Activated CD4-positive, alpha-beta memory T cell treated with anti-CD3 and anti-CD28 coated beads, Interleukin-2, amount 10 ng/mL, durations not matched to agents 7 days and 5 days (primary cell): ENCODE measurements around the gene RAD9B. TPM values are rescaled to one million over a fixed set of nuclear protein-coding genes. Genes with fewer than 3 reads are reported as not detected.

Experiments
- CTCF ChIA-PET: fragments of 350-600 bp; sonication (Branson Sonifier 250); formaldehyde crosslinking; loops from one replicate; lab custom pipeline; 2021; ENCODE audit warnings: antibody characterized with exemption, inconsistent platforms; lab: Charles Lee
- POLR2A ChIA-PET: fragments of 350-600 bp; sonication (Branson Sonifier 250); formaldehyde crosslinking; loops from one replicate; lab custom pipeline; 2021; ENCODE audit warnings: antibody characterized with exemption; lab: Charles Lee
- DNase-seq: peaks from one replicate; pipeline ENCODE4 v3.0.0-alpha.2; 2020
- H3K27ac Mint-ChIP-seq: one replicate; pipeline ENCODE4 v1.8.0; 2021; ENCODE audit warnings: mild to moderate bottlenecking, mixed read lengths
- H3K27me3 Mint-ChIP-seq: one replicate; pipeline ENCODE4 v1.8.0; 2021; ENCODE audit warnings: mixed read lengths
- H3K36me3 Mint-ChIP-seq: one replicate; pipeline ENCODE4 v1.8.0; 2021; ENCODE audit warnings: low read depth, mixed read lengths
- H3K4me1 Mint-ChIP-seq: one replicate; pipeline ENCODE4 v1.8.0; 2021; ENCODE audit warnings: mixed read lengths
- H3K4me3 Mint-ChIP-seq: one replicate; pipeline ENCODE4 v1.8.0; 2021; ENCODE audit warnings: mild to moderate bottlenecking, mixed read lengths
- H3K9me3 Mint-ChIP-seq: one replicate; pipeline ENCODE4 v1.8.0; 2021; ENCODE audit warnings: mixed read lengths
- total RNA-seq, 2 experiments: library from RNA; stranded (reverse); gene quantifications; one replicate each; pipeline ENCODE4 v1.2.3, GENCODE V29; 2021

Gene RAD9B
- total RNA-seq, 2 experiments from 2014 or later: 1.1 to 2.0 TPM

- no peak for DNase-seq
- Mint-ChIP-seq H3K27me3 (no peaks in the 10 kb centered on the region), H3K9me3 (no peaks in the 10 kb centered on the region), H3K4me1 (peaks cover 17% of the 10 kb centered on the region), H3K4me3 (no peak overlapping the region), H3K36me3 (peaks cover 35% of the 10 kb centered on the region), H3K27ac (no peak overlapping the region)
- POLR2A ChIA-PET: no interaction called here
- CTCF ChIA-PET: no interaction called here
These were observed 28.4 kb downstream of the RAD9B start for GRCh38 chr12:110530511-110530910.

- no peak overlapping the region for H3K4me3 Mint-ChIP-seq
- CTCF ChIA-PET: interaction anchor here (0.6 to 2.1 kb wide), 8 partner anchors 11 to 82 kb away, joined by 3 to 7 read pairs (median 4); partner anchors contain the start of genes ARPC3 and FAM216A
- no peak overlapping the region for H3K27ac Mint-ChIP-seq
- H3K9me3 Mint-ChIP-seq: no peaks in the 10 kb centered on the region
- peaks cover 17% of the 10 kb centered on the region for H3K4me1 Mint-ChIP-seq
- peaks cover 42% of the 10 kb centered on the region for H3K36me3 Mint-ChIP-seq
- no peaks in the 10 kb centered on the region for H3K27me3 Mint-ChIP-seq
- DNase-seq: no peak
- POLR2A ChIA-PET: interaction anchor here (0.6 to 0.9 kb wide), 2 partner anchors 19 to 64 kb away, joined by 3 read pairs; partner anchors contain the start of genes FAM216A and GPN3
These were observed 29.7 kb downstream of the RAD9B start for GRCh38 chr12:110531741-110532333.

- DNase-seq: no peak
- no peaks in the 10 kb centered on the region for H3K9me3 Mint-ChIP-seq
- ChIA-PET CTCF (interaction anchor here (0.7 to 2.4 kb wide), 7 partner anchors 13 to 82 kb away, joined by 3 to 13 read pairs (median 5); partner anchors contain the start of genes ARPC3, FAM216A and GPN3), POLR2A (interaction anchor here (1.6 kb wide), 1 partner anchor 8 kb away, joined by 3 read pairs; no protein-coding TSS in a partner anchor)
- H3K27ac Mint-ChIP-seq: no peak overlapping the region
- peaks cover 49% of the 10 kb centered on the region for H3K36me3 Mint-ChIP-seq
- H3K27me3 Mint-ChIP-seq: no peaks in the 10 kb centered on the region
- peaks cover 17% of the 10 kb centered on the region for H3K4me1 Mint-ChIP-seq
- no peak overlapping the region for H3K4me3 Mint-ChIP-seq
These were observed 30.5 kb downstream of the RAD9B start for GRCh38 chr12:110532644-110533043.

GRCh38 chr12:110533607-110534006 lies 31.5 kb downstream of the RAD9B start:
- ChIA-PET CTCF (interaction anchor here (0.7 to 2.4 kb wide), 7 partner anchors 20 to 200 kb away, joined by 3 to 13 read pairs (median 4); partner anchors contain the start of genes FAM216A and GPN3), POLR2A (interaction anchor here (1.6 kb wide), 1 partner anchor 9 kb away, joined by 3 read pairs; no protein-coding TSS in a partner anchor)
- H3K27me3 Mint-ChIP-seq: no peaks in the 10 kb centered on the region
- no peak overlapping the region for H3K27ac Mint-ChIP-seq
- DNase-seq: no peak
- H3K36me3 Mint-ChIP-seq: peaks cover 58% of the 10 kb centered on the region
- peaks cover 17% of the 10 kb centered on the region for H3K4me1 Mint-ChIP-seq
- H3K9me3 Mint-ChIP-seq: no peaks in the 10 kb centered on the region
- no peak overlapping the region for H3K4me3 Mint-ChIP-seq

GRCh38 chr12:110534811-110535210 lies 32.7 kb downstream of the RAD9B start:
- peaks cover 21% of the 10 kb centered on the region for H3K4me1 Mint-ChIP-seq
- DNase-seq: no peak
- POLR2A ChIA-PET: interaction anchor here (0.6 kb wide), 2 partner anchors 95 to 317 kb away, joined by 3 to 4 read pairs; no protein-coding TSS in a partner anchor
- peaks cover 63% of the 10 kb centered on the region for H3K36me3 Mint-ChIP-seq
- CTCF ChIA-PET: interaction anchor here (2.4 kb wide), 1 partner anchor 67 kb away, joined by 13 read pairs; no protein-coding TSS in a partner anchor
- no peak overlapping the region for H3K27ac Mint-ChIP-seq
- H3K27me3 Mint-ChIP-seq: no peaks in the 10 kb centered on the region
- H3K9me3 Mint-ChIP-seq: no peaks in the 10 kb centered on the region
- H3K4me3 Mint-ChIP-seq: no peak overlapping the region

GRCh38 chr12:110536834-110537604 lies 34.9 kb downstream of the RAD9B start:
- CTCF ChIA-PET: interaction anchor here (0.7 to 1.7 kb wide), 3 partner anchors 9 to 64 kb away, joined by 3 read pairs; no protein-coding TSS in a partner anchor

GRCh38 chr12:110537605-110538409 lies 35.7 kb downstream of the RAD9B start:
- H3K9me3 Mint-ChIP-seq: no peaks in the 10 kb centered on the region
- no peaks in the 10 kb centered on the region for H3K27me3 Mint-ChIP-seq
- peaks cover 55% of the 10 kb centered on the region for H3K36me3 Mint-ChIP-seq
- no peak overlapping the region for H3K27ac Mint-ChIP-seq
- ChIA-PET CTCF (interaction anchor here (0.6 to 1.7 kb wide), 5 partner anchors 10 to 63 kb away, joined by 3 read pairs; no protein-coding TSS in a partner anchor), POLR2A (interaction anchor here (0.8 to 1.0 kb wide), 3 partner anchors 28 to 106 kb away, joined by 3 to 4 read pairs (median 3); no protein-coding TSS in a partner anchor)
- H3K4me3 Mint-ChIP-seq: no peak overlapping the region
- H3K4me1 Mint-ChIP-seq: peaks cover 16% of the 10 kb centered on the region
- DNase-seq: no peak

More at GRCh38 chr12:110536834-110537604, 34.9 kb downstream of the RAD9B start:
- no peak for DNase-seq
- Mint-ChIP-seq H3K9me3 (no peaks in the 10 kb centered on the region), H3K4me3 (no peak overlapping the region), H3K27ac (no peak overlapping the region), H3K27me3 (no peaks in the 10 kb centered on the region), H3K4me1 (peaks cover 16% of the 10 kb centered on the region), H3K36me3 (peaks cover 52% of the 10 kb centered on the region)
- POLR2A ChIA-PET: interaction anchor here (0.8 to 0.9 kb wide), 2 partner anchors 27 to 63 kb away, joined by 3 to 4 read pairs; no protein-coding TSS in a partner anchor

GRCh38 chr12:110538869-110539622 lies 36.9 kb downstream of the RAD9B start:
- POLR2A ChIA-PET: interaction anchor here (1.0 to 1.1 kb wide), 2 partner anchors 10 to 108 kb away, joined by 3 read pairs; no protein-coding TSS in a partner anchor
- no peak overlapping the region for H3K4me3 Mint-ChIP-seq

GRCh38 chr12:110540048-110540447 lies 37.9 kb downstream of the RAD9B start:
- DNase-seq: no peak
- Mint-ChIP-seq H3K4me3 (no peak overlapping the region), H3K4me1 (peaks cover 26% of the 10 kb centered on the region), H3K36me3 (peaks cover 60% of the 10 kb centered on the region), H3K9me3 (no peaks in the 10 kb centered on the region), H3K27me3 (no peaks in the 10 kb centered on the region), H3K27ac (no peak overlapping the region)
- ChIA-PET POLR2A (interaction anchor here (1.1 kb wide), 1 partner anchor 11 kb away, joined by 3 read pairs; no protein-coding TSS in a partner anchor), CTCF (interaction anchor here (1.5 kb wide), 1 partner anchor 90 kb away, joined by 3 read pairs; the partner anchor contains the start of gene ARPC3)

More at GRCh38 chr12:110538869-110539622, 36.9 kb downstream of the RAD9B start:
- H3K36me3 Mint-ChIP-seq: peaks cover 62% of the 10 kb centered on the region
- no peak overlapping the region for H3K27ac Mint-ChIP-seq
- H3K4me1 Mint-ChIP-seq: peaks cover 25% of the 10 kb centered on the region
- no peaks in the 10 kb centered on the region for H3K27me3 Mint-ChIP-seq
- CTCF ChIA-PET: interaction anchor here (0.6 to 1.7 kb wide), 6 partner anchors 11 to 106 kb away, joined by 3 to 5 read pairs (median 3); partner anchors contain the start of gene ARPC3
- DNase-seq: no peak
- H3K9me3 Mint-ChIP-seq: no peaks in the 10 kb centered on the region

GRCh38 chr12:110543252-110543959 lies 41.3 kb downstream of the RAD9B start:
- H3K27ac Mint-ChIP-seq: peak overlapping the region; percentile 30
- H3K4me3 Mint-ChIP-seq: no peak overlapping the region
- peaks cover 59% of the 10 kb centered on the region for H3K36me3 Mint-ChIP-seq
- DNase-seq: no peak
- ChIA-PET CTCF (interaction anchor here (0.7 to 2.9 kb wide), 8 partner anchors 9 to 112 kb away, joined by 3 to 9 read pairs (median 4); partner anchors contain the start of gene FAM216A), POLR2A (interaction anchor here (1.1 to 1.4 kb wide), 3 partner anchors 21 to 93 kb away, joined by 3 to 6 read pairs (median 3); partner anchors contain the start of gene ARPC3)
- peaks cover 37% of the 10 kb centered on the region for H3K4me1 Mint-ChIP-seq
- H3K9me3 Mint-ChIP-seq: no peaks in the 10 kb centered on the region
- H3K27me3 Mint-ChIP-seq: no peaks in the 10 kb centered on the region
